HCT116 (cell line): Measurements from ENCODE around the gene PCDH15. TPM values are rescaled to one million over a fixed set of nuclear protein-coding genes. Genes with fewer than 3 reads are reported as not detected.

Experiments
- ATAC-seq: fragments of 200-7000 bp; cut with Tn5 transposase; 2 replicates; pipeline ENCODE4 v1.9.1; 2020; ENCODE audit warnings: mild to moderate bottlenecking, moderate library complexity
- BruUV-seq: library from RNA; stranded (reverse); fragments of 400-500 nt; replicated peaks from 2 replicates; lab custom pipeline; 2021; lab: Mats Ljungman, UMichigan
- CTCF ChIA-PET: fragments of 300-600 bp; sonication (Branson Sonifier 250); formaldehyde crosslinking; loops from one replicate; lab custom pipeline; 2021; ENCODE audit warnings: antibody characterized with exemption; lab: Charles Lee
- POLR2A ChIA-PET: fragments of 300-600, 350-600 bp; sonication (Branson Sonifier 250); formaldehyde crosslinking; loops from one replicate; lab custom pipeline; 2021; ENCODE audit warnings: antibody characterized with exemption; lab: Charles Lee
- RAD21 ChIA-PET, 2 experiments: fragments of 300-600 bp; sonication (Branson Sonifier 250); formaldehyde crosslinking; loops; one replicate each; lab custom pipeline; 2023; ENCODE audit warnings: low total read pairs in 2 of 2; ENCODE audit not compliant: uncharacterized antibody in 2 of 2, unreplicated experiment in 2 of 2, low non-redundant PET in 1 of 2; lab: Charles Lee
- DNase-seq: peaks from one replicate; pipeline ENCODE4 v3.0.0-alpha.2; 2010; ENCODE audit warnings: low read depth, low spot score
- H2AFZ ChIP-seq: fragments of 200-600 bp; shearing (Covaris generic), sonication (generic); 2 replicates; pipeline ENCODE4 v1.6.1; 2017; ENCODE audit warnings: low read depth, mixed run types, mixed read lengths, antibody characterized with exemption, low read length; ENCODE audit not compliant: poor library complexity, severe bottlenecking
- H3K27ac ChIP-seq: 2 replicates; pipeline ENCODE4 v1.5.1; 2012; ENCODE audit warnings: low read depth, low read length
- H3K27me3 ChIP-seq: fragments of 200-600 bp; sonication (generic); 2 replicates; pipeline ENCODE4 v1.6.1; 2016; ENCODE audit warnings: mixed run types, low read length, mixed read lengths; ENCODE audit not compliant: insufficient read depth
- H3K36me3 ChIP-seq, 2 experiments: fragments of 200-500 bp in 1 of 2; fragments of 200-600 bp in 1 of 2; sonication (Bioruptor generic) in 1 of 2; sonication (generic) in 1 of 2; 2 replicates each; pipeline versions ENCODE4 v1.5.1 to v1.6.1; 2014 to 2016; ENCODE audit warnings: low read length in 2 of 2, inconsistent platforms in 1 of 2, mixed read lengths in 1 of 2, mixed run types in 1 of 2; ENCODE audit not compliant: insufficient read depth in 2 of 2, control insufficient read depth in 1 of 2
- H3K4me1 ChIP-seq, 2 experiments: fragments of 200-600 bp in 1 of 2; sonication (generic) in 1 of 2; 2 replicates each; pipeline versions ENCODE4 v1.5.1 to v1.6.1; 2012 to 2017; ENCODE audit warnings: low read length in 2 of 2, inconsistent platforms in 1 of 2, mild to moderate bottlenecking in 1 of 2, mixed read lengths in 1 of 2, mixed run types in 1 of 2, moderate library complexity in 1 of 2; ENCODE audit not compliant: insufficient read depth in 2 of 2, control insufficient read depth in 1 of 2
- H3K4me2 ChIP-seq: fragments of 200-600 bp; sonication (generic); 2 replicates; pipeline ENCODE4 v1.6.1; 2017; ENCODE audit warnings: mixed run types, low read length, mixed read lengths
- H3K4me3 ChIP-seq, 2 experiments: fragments of 200-600 bp in 1 of 2; sonication (generic) in 1 of 2; replicated peaks in 1 of 2; 2 replicates each; pipeline ENCODE4 v1.5.1; 2011 to 2016; ENCODE audit warnings: low read length in 2 of 2, control low read depth in 1 of 2, low read depth in 1 of 2, mild to moderate bottlenecking in 1 of 2, mixed read lengths in 1 of 2, mixed run types in 1 of 2
- H3K79me2 ChIP-seq: fragments of 200-600 bp; sonication (generic); 2 replicates; pipeline ENCODE4 v1.6.1; 2017; ENCODE audit warnings: mild to moderate bottlenecking, mixed run types, low read length, moderate library complexity, mixed read lengths; ENCODE audit not compliant: insufficient read depth
- H3K9ac ChIP-seq: fragments of 200-600 bp; sonication (generic); 2 replicates; pipeline ENCODE4 v1.6.1; 2016; ENCODE audit warnings: low read length, mixed read lengths
- H3K9me2 ChIP-seq: fragments of 200-600 bp; sonication (generic), shearing (Covaris generic); 2 replicates; pipeline ENCODE4 v1.6.1; 2017; ENCODE audit warnings: mixed run types, mild to moderate bottlenecking, moderate library complexity; ENCODE audit not compliant: insufficient read depth
- H3K9me3 ChIP-seq, 2 experiments: fragments of 200-500 bp in 1 of 2; fragments of 200-600 bp in 1 of 2; sonication (Bioruptor generic) in 1 of 2; sonication (generic) in 1 of 2; 2 replicates each; pipeline ENCODE4 v1.6.1; 2014 to 2017; ENCODE audit warnings: low read length in 2 of 2, mixed read lengths in 2 of 2, inconsistent platforms in 1 of 2, low read depth in 1 of 2, mild to moderate bottlenecking in 1 of 2, mixed run types in 1 of 2, moderate library complexity in 1 of 2; ENCODE audit not compliant: control insufficient read depth in 1 of 2, insufficient read depth in 1 of 2
- H4K20me1 ChIP-seq: fragments of 200-600 bp; sonication (generic), shearing (Covaris generic); 2 replicates; pipeline ENCODE4 v1.6.1; 2017; ENCODE audit warnings: mixed run types, mild to moderate bottlenecking, moderate library complexity; ENCODE audit not compliant: insufficient read depth
- CBX3 ChIP-seq: IDR thresholded peaks from 2 replicates; pipeline ENCODE4 v1.6.1; 2012; ENCODE audit warnings: low read depth
- CEBPB ChIP-seq: IDR thresholded peaks from 2 replicates; pipeline ENCODE4 v1.6.1; 2012; ENCODE audit warnings: low read depth
- EGR1 ChIP-seq: IDR thresholded peaks from 2 replicates; pipeline ENCODE4 v1.6.1; 2012; ENCODE audit warnings: low read depth
- ELF1 ChIP-seq: IDR thresholded peaks from 2 replicates; pipeline ENCODE4 v1.6.1; 2012; ENCODE audit warnings: low read depth, borderline replicate concordance
- EZH2 ChIP-seq: fragments of 200-600 bp; sonication (generic); IDR thresholded peaks from 2 replicates; pipeline ENCODE4 v1.6.1; 2017; ENCODE audit warnings: antibody characterized with exemption, mixed run types
- EZH2phosphoT487 ChIP-seq: fragments of 200-600 bp; IDR thresholded peaks from 2 replicates; pipeline ENCODE4 v1.6.1; 2018; ENCODE audit warnings: antibody characterized with exemption, borderline replicate concordance
- FOSL1 ChIP-seq: IDR thresholded peaks from 2 replicates; pipeline ENCODE4 v1.6.1; 2012; ENCODE audit warnings: low read depth
- JUND ChIP-seq: IDR thresholded peaks from 2 replicates; pipeline ENCODE4 v1.6.1; 2012
- POLR2A ChIP-seq: IDR thresholded peaks from 2 replicates; pipeline ENCODE4 v1.7.0; 2011; ENCODE audit warnings: borderline replicate concordance; ENCODE audit not compliant: insufficient read depth, insufficient read length; ENCODE audit errors: extremely low read depth
- RAD21 ChIP-seq: IDR thresholded peaks from 2 replicates; pipeline ENCODE4 v1.6.1; 2012; ENCODE audit warnings: low read depth, mild to moderate bottlenecking
- SIN3A ChIP-seq: IDR thresholded peaks from 2 replicates; pipeline ENCODE4 v1.6.1; 2012; ENCODE audit warnings: low read depth
- SP1 ChIP-seq: IDR thresholded peaks from 2 replicates; pipeline ENCODE4 v1.6.1; 2012; ENCODE audit warnings: low read depth
- SRF ChIP-seq: IDR thresholded peaks from 2 replicates; pipeline ENCODE4 v1.6.1; 2012; ENCODE audit warnings: low read depth
- TCF7L2 ChIP-seq: IDR thresholded peaks from 2 replicates; pipeline ENCODE4 v1.7.0; 2011; ENCODE audit warnings: borderline replicate concordance, inconsistent platforms; ENCODE audit not compliant: insufficient read depth, insufficient read length; ENCODE audit errors: extremely low read depth
- YY1 ChIP-seq: IDR thresholded peaks from 2 replicates; pipeline ENCODE4 v1.6.1; 2011; ENCODE audit warnings: low read length, low read depth, moderate library complexity, mild to moderate bottlenecking; ENCODE audit not compliant: insufficient replicate concordance; ENCODE audit errors: extremely low read depth
- ZFX ChIP-seq: fragments of 450-650 bp; IDR thresholded peaks from 2 replicates; pipeline ENCODE4 v1.6.1; 2017
- intact Hi-C: fragments of 100-400 bp; cut with micrococcal nuclease; formaldehyde crosslinking; loops from 2 replicates; pipeline ENCODE4 v1.10.0; 2022
- total RNA-seq: library from RNA; stranded (reverse); gene quantifications from one replicate; pipeline ENCODE4 v1.2.1, GENCODE V29; 2021; ENCODE audit not compliant: unreplicated experiment
- TF ChIP-seq, protein P1 (sequence below): IDR thresholded peaks from 2 replicates; pipeline ENCODE4 v1.6.1; 2012; ENCODE audit warnings: low read depth
- TF ChIP-seq, protein P2 (sequence below): IDR thresholded peaks from 2 replicates; pipeline ENCODE4 v1.6.1; 2011; ENCODE audit warnings: mild to moderate bottlenecking, low read length, moderate library complexity; ENCODE audit not compliant: insufficient replicate concordance; ENCODE audit errors: extremely low read depth
- TF ChIP-seq, protein P3 (sequence below): IDR thresholded peaks from 2 replicates; pipeline ENCODE4 v1.6.1; 2012

The PCDH15 gene
- total RNA-seq, 1 experiment from 2014 or later: not detected

DNA sequence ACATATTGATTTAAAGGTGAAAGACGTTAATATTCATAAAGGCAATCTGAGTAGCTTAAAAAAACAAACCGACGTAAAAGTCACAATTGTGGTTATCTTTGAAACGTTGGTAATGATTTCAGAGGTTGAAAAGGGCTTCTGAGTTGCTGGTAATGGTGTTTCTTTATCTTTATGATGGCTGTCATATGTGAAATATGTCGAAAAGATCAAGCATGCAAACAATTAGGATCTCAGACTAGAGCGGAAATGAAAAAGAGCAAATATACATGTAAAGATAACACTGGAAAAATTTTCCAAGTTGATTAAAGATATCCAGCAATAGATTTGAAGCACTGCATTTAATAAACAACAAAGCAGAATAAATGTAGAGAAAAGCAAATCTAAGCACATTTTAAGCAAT lies 1030.1 kb downstream of the PCDH15 start (continued):
- TF ChIP-seq, protein P1, sequence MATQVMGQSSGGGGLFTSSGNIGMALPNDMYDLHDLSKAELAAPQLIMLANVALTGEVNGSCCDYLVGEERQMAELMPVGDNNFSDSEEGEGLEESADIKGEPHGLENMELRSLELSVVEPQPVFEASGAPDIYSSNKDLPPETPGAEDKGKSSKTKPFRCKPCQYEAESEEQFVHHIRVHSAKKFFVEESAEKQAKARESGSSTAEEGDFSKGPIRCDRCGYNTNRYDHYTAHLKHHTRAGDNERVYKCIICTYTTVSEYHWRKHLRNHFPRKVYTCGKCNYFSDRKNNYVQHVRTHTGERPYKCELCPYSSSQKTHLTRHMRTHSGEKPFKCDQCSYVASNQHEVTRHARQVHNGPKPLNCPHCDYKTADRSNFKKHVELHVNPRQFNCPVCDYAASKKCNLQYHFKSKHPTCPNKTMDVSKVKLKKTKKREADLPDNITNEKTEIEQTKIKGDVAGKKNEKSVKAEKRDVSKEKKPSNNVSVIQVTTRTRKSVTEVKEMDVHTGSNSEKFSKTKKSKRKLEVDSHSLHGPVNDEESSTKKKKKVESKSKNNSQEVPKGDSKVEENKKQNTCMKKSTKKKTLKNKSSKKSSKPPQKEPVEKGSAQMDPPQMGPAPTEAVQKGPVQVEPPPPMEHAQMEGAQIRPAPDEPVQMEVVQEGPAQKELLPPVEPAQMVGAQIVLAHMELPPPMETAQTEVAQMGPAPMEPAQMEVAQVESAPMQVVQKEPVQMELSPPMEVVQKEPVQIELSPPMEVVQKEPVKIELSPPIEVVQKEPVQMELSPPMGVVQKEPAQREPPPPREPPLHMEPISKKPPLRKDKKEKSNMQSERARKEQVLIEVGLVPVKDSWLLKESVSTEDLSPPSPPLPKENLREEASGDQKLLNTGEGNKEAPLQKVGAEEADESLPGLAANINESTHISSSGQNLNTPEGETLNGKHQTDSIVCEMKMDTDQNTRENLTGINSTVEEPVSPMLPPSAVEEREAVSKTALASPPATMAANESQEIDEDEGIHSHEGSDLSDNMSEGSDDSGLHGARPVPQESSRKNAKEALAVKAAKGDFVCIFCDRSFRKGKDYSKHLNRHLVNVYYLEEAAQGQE: no peak
- TF ChIP-seq RAD21 (no peak), SIN3A (no peak), FOSL1 (no peak), SRF (no peak)

DNA sequence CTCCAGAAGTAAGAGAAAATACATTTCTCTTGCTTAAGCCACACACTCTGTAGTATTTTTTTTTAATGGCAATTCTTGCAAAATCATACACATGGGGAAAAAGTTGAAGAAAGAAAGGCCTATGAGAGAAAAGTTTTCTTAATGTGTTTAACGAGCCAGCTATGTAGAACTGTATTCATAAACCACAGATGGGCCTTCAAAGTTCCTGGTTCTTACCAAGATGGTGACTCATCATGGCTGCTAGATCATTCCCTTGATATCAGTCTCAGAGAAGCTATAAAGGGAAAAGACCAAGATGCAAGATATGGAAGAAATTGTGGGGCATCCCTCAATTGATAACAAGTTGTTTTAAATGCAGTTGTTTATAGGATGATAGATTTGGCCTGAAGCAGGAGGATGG lies 1035.7 kb downstream of the PCDH15 start:
- ChIA-PET CTCF (no interaction called here), RAD21 (no interaction called here), POLR2A (no interaction called here)
- DNase-seq (no peak), ATAC-seq (no peak)
- intact Hi-C loops: no loop called here
- H3K4me1 ChIP-seq: no peaks in the 10 kb centered on the region
- no peaks in the 10 kb centered on the region for H3K9me2 ChIP-seq
- H3K9ac ChIP-seq: no peak overlapping the region
- H3K27me3 ChIP-seq: no peaks in the 10 kb centered on the region
- no peak overlapping the region for H3K4me3 ChIP-seq
- TF ChIP-seq SP1: no peak
- no peak for TF ChIP-seq ELF1
- no peak for TF ChIP-seq CBX3
- TF ChIP-seq FOSL1: no peak
- no peak for TF ChIP-seq POLR2A
- TF ChIP-seq, protein P2, sequence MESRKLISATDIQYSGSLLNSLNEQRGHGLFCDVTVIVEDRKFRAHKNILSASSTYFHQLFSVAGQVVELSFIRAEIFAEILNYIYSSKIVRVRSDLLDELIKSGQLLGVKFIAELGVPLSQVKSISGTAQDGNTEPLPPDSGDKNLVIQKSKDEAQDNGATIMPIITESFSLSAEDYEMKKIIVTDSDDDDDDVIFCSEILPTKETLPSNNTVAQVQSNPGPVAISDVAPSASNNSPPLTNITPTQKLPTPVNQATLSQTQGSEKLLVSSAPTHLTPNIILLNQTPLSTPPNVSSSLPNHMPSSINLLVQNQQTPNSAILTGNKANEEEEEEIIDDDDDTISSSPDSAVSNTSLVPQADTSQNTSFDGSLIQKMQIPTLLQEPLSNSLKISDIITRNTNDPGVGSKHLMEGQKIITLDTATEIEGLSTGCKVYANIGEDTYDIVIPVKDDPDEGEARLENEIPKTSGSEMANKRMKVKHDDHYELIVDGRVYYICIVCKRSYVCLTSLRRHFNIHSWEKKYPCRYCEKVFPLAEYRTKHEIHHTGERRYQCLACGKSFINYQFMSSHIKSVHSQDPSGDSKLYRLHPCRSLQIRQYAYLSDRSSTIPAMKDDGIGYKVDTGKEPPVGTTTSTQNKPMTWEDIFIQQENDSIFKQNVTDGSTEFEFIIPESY: no peak
- no peak for TF ChIP-seq CEBPB
- no peak for TF ChIP-seq EGR1
- no peak for TF ChIP-seq JUND
- TF ChIP-seq TCF7L2: no peak
- no peak for TF ChIP-seq YY1
- TF ChIP-seq, protein P3, sequence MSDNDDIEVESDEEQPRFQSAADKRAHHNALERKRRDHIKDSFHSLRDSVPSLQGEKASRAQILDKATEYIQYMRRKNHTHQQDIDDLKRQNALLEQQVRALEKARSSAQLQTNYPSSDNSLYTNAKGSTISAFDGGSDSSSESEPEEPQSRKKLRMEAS: no peak
- no peak for TF ChIP-seq ZFX
- TF ChIP-seq EZH2: no peak
- TF ChIP-seq EZH2phosphoT487: no peak
- H3K4me2 ChIP-seq: no peak overlapping the region
- no peak overlapping the region for H2AFZ ChIP-seq
- peaks cover 3 to 10% of the 10 kb centered on the region in 2 experiments; a peak in 2 of 4 replicates for H3K9me3 ChIP-seq
- no peaks in the 10 kb centered on the region for H3K79me2 ChIP-seq
- no peak overlapping the region for H3K27ac ChIP-seq
- H4K20me1 ChIP-seq: no peaks in the 10 kb centered on the region; the same call in 1 of the 2 replicates
- H3K36me3 ChIP-seq: no peaks in the 10 kb centered on the region
- BruUV-seq: no TSS peak
